Prostate gland (tissue), 2 donors: Measurements from ENCODE around the gene ABTB1. TPM values are rescaled to one million over a fixed set of nuclear protein-coding genes. Genes with fewer than 3 reads are reported as not detected.
A peak's percentile ranks its signal among the peaks of the same experiment; 100 is the strongest.

Experiments
- DNase-seq: peaks from one replicate; pipeline ENCODE4 v3.0.0-alpha.2; 2019; ENCODE audit warnings: low spot score
- H3K27ac ChIP-seq, 2 donors: fragments of 200-600 bp; sonication (generic); 2 replicates each; pipeline ENCODE4 v1.5.1; 2017 to 2019
- H3K27me3 ChIP-seq: fragments of 200-600 bp; sonication (generic); replicated peaks from 2 replicates; pipeline ENCODE4 v1.5.1; 2019; ENCODE audit not compliant: insufficient read depth
- H3K36me3 ChIP-seq, 2 donors: fragments of 200-600 bp; sonication (generic); 1 replicate in 1 of 2; 2 replicates in 1 of 2; pipeline versions ENCODE4 v1.5.1 to v1.8.1; 2017 to 2019
- H3K4me1 ChIP-seq: fragments of 200-600 bp; sonication (generic); replicated peaks from 2 replicates; pipeline ENCODE4 v1.5.1; 2019
- H3K4me3 ChIP-seq, 2 donors: fragments of 200-600 bp; sonication (generic); 2 replicates each; pipeline ENCODE4 v1.5.1; 2017 to 2019
- H3K9me3 ChIP-seq: fragments of 200-600 bp; sonication (generic); 2 replicates; pipeline ENCODE4 v1.5.1; 2017
- POLR2A ChIP-seq: fragments of 450-650 bp; IDR thresholded peaks from one replicate; pipeline ENCODE4 v1.6.1; 2016; ENCODE audit warnings: antibody characterized with exemption, mild to moderate bottlenecking
- POLR2AphosphoS5 ChIP-seq: sonication (generic); formaldehyde crosslinking; IDR thresholded peaks from one replicate; pipeline ENCODE4 v1.6.1; 2017; ENCODE audit warnings: antibody characterized with exemption
- WGBS: methylation state at CpG from one replicate; pipeline ENCODE4 v1.1.5; 2018; 5-methylcytosine and 5-hydroxymethylcytosine counted together
- intact Hi-C: fragments of 100-400 bp; cut with DNase I; formaldehyde crosslinking; loops from one replicate; pipeline ENCODE4 v1.14.2; 2022
- total RNA-seq, 2 donors: library from RNA; depleted of rRNA; stranded (reverse); fragments of >200 nt; gene quantifications; one replicate each; pipeline ENCODE4 v1.1.0, GENCODE V29; 2016
- TF ChIP-seq, protein P1 (sequence below), 4 experiments: fragments of 200-600 bp in 2 of 4; fragments of 450-650 bp in 2 of 4; sonication (generic) in 2 of 4; IDR thresholded peaks; 1 replicate in 3 of 4; 2 replicates in 1 of 4; pipeline ENCODE4 v1.5.1; 2016 to 2019; ENCODE audit warnings: antibody characterized with exemption in 4 of 4, mild to moderate bottlenecking in 2 of 4, moderate library complexity in 2 of 4

ABTB1 gene
- total RNA-seq, 2 donors from 2014 or later: 33.4 to 60.2 TPM

DNA sequence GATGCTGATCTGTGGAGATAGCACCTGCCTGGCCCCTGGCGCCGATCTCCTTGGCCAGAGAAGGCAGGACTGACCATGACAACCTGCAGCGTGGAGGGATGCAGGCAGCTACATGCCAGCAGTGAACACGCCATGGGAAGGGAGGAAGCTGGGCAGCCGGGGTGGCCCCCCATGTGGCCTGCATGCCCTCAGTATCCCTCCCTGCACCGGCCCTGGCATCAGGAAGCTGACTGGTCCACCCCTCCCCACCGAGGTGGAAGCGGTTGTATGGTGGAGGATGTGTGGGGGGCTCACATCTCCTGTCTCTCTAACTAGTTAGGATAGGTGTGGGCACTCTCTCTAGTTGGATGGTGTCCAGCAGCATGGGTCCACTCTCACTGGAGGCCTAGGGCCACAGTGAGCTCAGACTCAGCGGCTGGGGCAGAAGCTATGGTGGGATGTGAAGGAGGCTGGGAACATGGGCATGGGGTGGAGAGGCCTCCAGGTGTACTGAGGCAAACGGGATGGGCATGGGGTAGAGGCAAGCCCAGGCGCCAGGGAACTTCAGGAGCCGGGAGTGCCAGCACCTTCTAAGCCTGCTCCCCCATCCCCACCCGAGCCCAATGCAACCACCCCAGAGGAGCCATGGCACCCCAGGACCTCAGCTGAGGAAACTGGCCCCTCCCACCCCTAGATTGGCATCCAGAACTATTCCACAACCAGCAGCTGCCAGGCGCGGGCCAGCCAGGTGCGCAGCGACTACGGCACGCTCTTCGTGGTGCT, 1.8 kb upstream of the ABTB1 start:
- no peak for DNase-seq
- Histone ChIP-seq H3K27me3 (no peaks in the 10 kb centered on the region), H3K9me3 (no peaks in the 10 kb centered on the region), H3K4me3 (no peak overlapping the region), H3K27ac (no peak overlapping the region), H3K36me3 (no peaks in the 10 kb centered on the region), H3K4me1 (no peaks in the 10 kb centered on the region)
- intact Hi-C loops: loop anchor here (10.0 kb wide), 1 partner anchor 384 kb away; the partner anchor contains the start of gene SEC61A1
- 90% methylated on average over 20 of the region's 20 CpGs for WGBS
- no peak for TF ChIP-seq POLR2AphosphoS5
- TF ChIP-seq, protein P1, sequence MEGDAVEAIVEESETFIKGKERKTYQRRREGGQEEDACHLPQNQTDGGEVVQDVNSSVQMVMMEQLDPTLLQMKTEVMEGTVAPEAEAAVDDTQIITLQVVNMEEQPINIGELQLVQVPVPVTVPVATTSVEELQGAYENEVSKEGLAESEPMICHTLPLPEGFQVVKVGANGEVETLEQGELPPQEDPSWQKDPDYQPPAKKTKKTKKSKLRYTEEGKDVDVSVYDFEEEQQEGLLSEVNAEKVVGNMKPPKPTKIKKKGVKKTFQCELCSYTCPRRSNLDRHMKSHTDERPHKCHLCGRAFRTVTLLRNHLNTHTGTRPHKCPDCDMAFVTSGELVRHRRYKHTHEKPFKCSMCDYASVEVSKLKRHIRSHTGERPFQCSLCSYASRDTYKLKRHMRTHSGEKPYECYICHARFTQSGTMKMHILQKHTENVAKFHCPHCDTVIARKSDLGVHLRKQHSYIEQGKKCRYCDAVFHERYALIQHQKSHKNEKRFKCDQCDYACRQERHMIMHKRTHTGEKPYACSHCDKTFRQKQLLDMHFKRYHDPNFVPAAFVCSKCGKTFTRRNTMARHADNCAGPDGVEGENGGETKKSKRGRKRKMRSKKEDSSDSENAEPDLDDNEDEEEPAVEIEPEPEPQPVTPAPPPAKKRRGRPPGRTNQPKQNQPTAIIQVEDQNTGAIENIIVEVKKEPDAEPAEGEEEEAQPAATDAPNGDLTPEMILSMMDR (IDR thresholded peaks at IDR 0.05): no peak
- TF ChIP-seq POLR2A: no peak

DNA sequence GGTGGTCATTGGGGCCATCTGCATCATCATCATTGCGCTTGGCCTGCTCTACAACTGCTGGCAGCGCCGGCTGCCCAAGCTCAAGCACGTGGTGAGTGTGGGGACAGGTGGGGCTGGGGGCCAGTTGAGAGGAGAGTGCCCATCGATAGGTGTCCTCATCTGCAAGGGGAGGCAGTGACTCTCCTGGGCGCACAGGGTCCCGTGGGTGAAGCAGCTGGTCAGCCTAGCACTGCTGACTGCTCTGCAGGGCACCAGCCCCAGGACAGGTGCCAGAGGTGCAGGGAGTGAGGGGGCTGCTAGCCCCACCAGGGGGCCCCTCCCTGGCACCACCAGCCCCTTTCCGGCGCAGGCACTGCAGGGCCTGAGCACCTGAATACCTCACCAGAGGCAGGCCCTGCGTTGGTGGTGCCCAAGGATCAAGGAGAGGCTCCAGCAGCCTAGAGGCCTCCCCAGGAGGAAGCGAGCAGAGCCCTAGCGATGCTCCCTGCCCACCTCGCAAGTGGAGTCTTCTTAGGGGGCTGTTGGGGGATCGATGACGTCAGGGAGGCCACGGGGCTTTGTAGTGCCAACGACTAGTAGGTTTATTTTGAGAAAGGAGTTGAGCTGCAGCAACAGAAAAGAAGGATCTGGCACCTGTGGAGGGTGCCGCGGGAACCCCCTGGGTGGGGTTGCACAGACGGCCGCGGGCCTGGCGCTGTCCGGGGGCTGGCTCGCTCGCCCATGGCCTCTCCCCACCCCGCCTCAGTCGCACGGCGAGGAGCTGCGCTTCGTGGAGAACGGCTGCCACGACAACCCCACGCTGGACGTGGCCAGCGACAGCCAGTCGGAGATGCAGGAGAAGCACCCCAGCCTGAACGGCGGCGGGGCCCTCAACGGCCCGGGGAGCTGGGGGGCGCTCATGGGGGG, 976 bp upstream of the ABTB1 start:
- DNase-seq: no peak
- intact Hi-C loops: loop anchor here (10.0 kb wide), 1 partner anchor 383 kb away; the partner anchor contains the start of gene SEC61A1
- Histone ChIP-seq H3K9me3 (no peaks in the 10 kb centered on the region), H3K27me3 (no peaks in the 10 kb centered on the region), H3K4me3 (peak overlapping the region; percentile 72 to 86), H3K27ac (peak overlapping the region; percentile 83 to 85), H3K36me3 (peaks cover 0 to 7% of the 10 kb centered on the region in 2 donors), H3K4me1 (no peaks in the 10 kb centered on the region)
- no peak for TF ChIP-seq POLR2AphosphoS5
- TF ChIP-seq, protein P1 (IDR thresholded peaks at IDR 0.05): no peak
- TF ChIP-seq POLR2A: no peak
- 24% methylated on average over 38 of the region's 44 CpGs for WGBS

DNA sequence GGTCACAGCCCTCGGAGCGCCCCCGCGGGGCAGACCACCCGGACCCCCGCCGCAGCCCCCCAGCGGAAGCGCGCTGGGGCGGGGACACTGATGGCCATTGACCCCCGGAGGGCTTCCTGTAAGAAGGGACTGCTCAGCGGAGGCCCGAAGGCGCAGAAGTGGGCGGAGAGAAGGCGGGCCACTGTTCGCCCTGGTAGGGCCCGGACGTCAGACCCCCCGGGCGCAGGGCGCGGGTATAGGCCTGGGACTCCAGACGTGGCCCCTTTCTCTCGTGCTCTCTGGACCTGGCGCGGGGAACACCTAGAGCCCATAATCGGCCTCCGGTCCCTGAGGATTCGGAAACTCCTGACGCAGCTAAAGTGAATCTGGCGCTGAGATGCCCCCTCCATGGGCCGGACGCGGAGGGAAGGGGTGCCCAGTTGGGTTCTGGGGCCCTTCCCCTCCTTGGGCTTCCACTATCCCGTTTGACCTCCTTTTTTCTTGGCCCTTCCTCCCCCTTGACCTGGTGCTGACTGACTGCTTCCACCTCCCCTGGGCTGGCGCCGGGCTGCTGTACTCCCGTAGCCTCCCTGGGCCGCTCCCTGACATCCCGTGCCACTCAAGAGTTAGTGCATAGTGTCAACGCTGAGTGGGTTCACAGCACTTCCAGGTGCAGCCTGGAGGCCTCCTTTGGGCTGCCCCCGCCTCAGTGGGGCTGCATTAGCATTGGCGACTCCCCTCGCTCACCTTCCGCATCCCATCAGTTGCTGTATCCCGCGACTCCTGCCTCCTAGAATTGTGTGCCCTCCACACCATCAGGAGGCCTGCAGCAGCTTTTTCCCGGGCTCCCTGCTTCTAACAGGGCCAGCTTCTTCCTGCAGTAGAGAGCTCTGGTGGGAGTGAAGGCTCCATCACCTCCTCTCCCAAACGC, 694 bp downstream of the ABTB1 start:
- no peaks in the 10 kb centered on the region for H3K27me3 ChIP-seq
- DNase-seq: no peak
- 16% methylated on average over 42 of the region's 51 CpGs for WGBS
- no peaks in the 10 kb centered on the region for H3K4me1 ChIP-seq
- H3K9me3 ChIP-seq: no peaks in the 10 kb centered on the region
- peak overlapping the region; percentile 72 to 86 for H3K4me3 ChIP-seq
- intact Hi-C loops: loop anchor here (10.0 kb wide), 1 partner anchor 381 kb away; the partner anchor contains the start of gene SEC61A1
- H3K27ac ChIP-seq: peak overlapping the region; percentile 82 to 85
- peaks cover 0 to 8% of the 10 kb centered on the region in 2 donors for H3K36me3 ChIP-seq
- TF ChIP-seq POLR2AphosphoS5 (no peak), POLR2A (no peak)
- TF ChIP-seq, protein P1 (IDR thresholded peaks at IDR 0.05): no peak

DNA sequence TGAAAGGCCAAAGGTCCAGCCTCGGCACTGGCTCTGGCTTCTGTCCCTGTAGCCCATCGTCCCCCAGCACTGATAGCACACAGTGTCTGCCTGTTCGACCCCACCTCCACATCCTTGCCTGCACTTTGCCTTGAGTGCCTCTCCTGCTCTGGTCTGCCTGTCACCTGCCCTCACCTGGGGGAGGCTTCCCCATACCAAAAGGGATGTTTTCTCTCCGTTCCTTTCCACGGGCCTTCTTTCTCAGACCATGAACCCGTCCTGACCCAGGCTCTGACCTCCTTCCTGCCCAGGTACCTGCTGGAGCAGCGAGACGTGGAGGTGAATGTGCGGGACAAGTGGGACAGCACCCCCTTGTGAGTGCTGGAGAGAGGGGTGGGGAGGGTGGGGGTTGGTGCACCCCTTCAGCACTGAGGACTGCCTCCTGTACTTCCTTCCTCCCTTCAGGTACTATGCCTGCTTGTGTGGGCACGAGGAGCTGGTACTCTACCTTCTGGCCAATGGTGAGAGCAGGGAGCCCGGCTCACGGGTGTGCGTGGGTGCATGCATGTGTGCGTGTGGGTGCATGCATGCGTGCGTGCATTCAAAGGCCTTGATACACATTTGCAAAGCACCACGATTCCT, 1.5 kb downstream of the ABTB1 start:
- H3K4me3 ChIP-seq: peak overlapping the region; percentile 72 to 86
- intact Hi-C loops: loop anchor here (10.0 kb wide), 1 partner anchor 381 kb away; the partner anchor contains the start of gene SEC61A1
- no peaks in the 10 kb centered on the region for H3K4me1 ChIP-seq

More for the DNA sequence above, 1.5 kb downstream of the ABTB1 start:
- 77% methylated on average over 17 of the region's 17 CpGs for WGBS
- H3K9me3 ChIP-seq: no peaks in the 10 kb centered on the region
- no peak for DNase-seq
- no peak overlapping the region for H3K27ac ChIP-seq
- H3K27me3 ChIP-seq: no peaks in the 10 kb centered on the region
- H3K36me3 ChIP-seq: peaks cover 0 to 8% of the 10 kb centered on the region in 2 donors
- TF ChIP-seq POLR2A (no peak), POLR2AphosphoS5 (no peak)
- TF ChIP-seq, protein P1 (IDR thresholded peaks at IDR 0.05): no peak
